H1 (cell line): ENCODE measurements around the gene TGFBI. TPM values are rescaled to one million over a fixed set of nuclear protein-coding genes. Genes with fewer than 3 reads are reported as not detected.

Experiments
- CTCF ChIA-PET: fragments of 300-600 bp; sonication (Branson Sonifier 250); formaldehyde crosslinking; loops from one replicate; lab custom pipeline; 2021; ENCODE audit not compliant: partially characterized antibody; lab: Charles Lee
- POLR2A ChIA-PET: fragments of 300-600 bp; sonication (Branson Sonifier 250); formaldehyde crosslinking; loops from one replicate; lab custom pipeline; 2021; ENCODE audit warnings: inconsistent platforms; ENCODE audit not compliant: partially characterized antibody; lab: Charles Lee
- DNase-seq, 2 experiments: peaks; one replicate each; pipeline versions ENCODE4 v3.0.0 to v3.0.0-alpha.2; 2010 to 2022; ENCODE audit warnings: low spot score in 2 of 2, low read depth in 1 of 2, mixed read lengths in 1 of 2
- FAIRE-seq: peaks from 2 replicates; lab custom pipeline; 2011; peaks lifted over from hg19 to GRCh38; lab: Jason Lieb, UNC
- H2AFZ ChIP-seq: 2 replicates; pipeline ENCODE4 v1.8.1; 2012; ENCODE audit warnings: low read length, inconsistent platforms
- H2AK5ac ChIP-seq: 2 replicates; pipeline ENCODE4 v1.6.1; 2013; ENCODE audit warnings: low read depth, low read length
- H2BK120ac ChIP-seq: replicated peaks from 2 replicates; pipeline ENCODE3; 2013; ENCODE audit warnings: low read depth, low read length, inconsistent platforms
- H2BK12ac ChIP-seq: 2 replicates; pipeline ENCODE4 v1.6.1; 2013; ENCODE audit warnings: low read depth, low read length
- H2BK15ac ChIP-seq: 2 replicates; pipeline ENCODE4 v1.6.1; 2013; ENCODE audit warnings: low read length
- H2BK20ac ChIP-seq: 2 replicates; pipeline ENCODE4 v1.6.1; 2013; ENCODE audit warnings: low read length
- H2BK5ac ChIP-seq: 2 replicates; pipeline ENCODE4 v1.6.1; 2013; ENCODE audit warnings: low read depth, low read length
- H3K14ac ChIP-seq: 2 replicates; pipeline ENCODE4 v1.6.1; 2013; ENCODE audit warnings: inconsistent platforms; ENCODE audit not compliant: insufficient read length
- H3K18ac ChIP-seq: 2 replicates; pipeline ENCODE4 v1.6.1; 2013; ENCODE audit warnings: low read length; ENCODE audit errors: extremely low read depth
- H3K23ac ChIP-seq: 2 replicates; pipeline ENCODE4 v1.6.1; 2013; ENCODE audit warnings: inconsistent platforms; ENCODE audit not compliant: insufficient read length
- H3K23me2 ChIP-seq: 2 replicates; pipeline ENCODE4 v1.6.1; 2013; ENCODE audit warnings: low read depth, low read length
- H3K27ac ChIP-seq: 2 replicates; pipeline ENCODE4 v1.6.1; 2011; ENCODE audit warnings: low read depth, low read length, inconsistent platforms
- H3K27me3 ChIP-seq, 4 experiments: replicated peaks in 1 of 4; 1 replicate in 1 of 4; 2 replicates in 3 of 4; pipeline versions ENCODE4 v1.6.1 to v1.8.1; 2011 to 2013; ENCODE audit warnings: low read length in 3 of 4, mild to moderate bottlenecking in 3 of 4, inconsistent platforms in 2 of 4, mixed read lengths in 2 of 4, moderate library complexity in 1 of 4; ENCODE audit not compliant: control insufficient read depth in 3 of 4, insufficient read depth in 3 of 4; ENCODE audit errors: extremely low read depth in 1 of 4
- H3K36me3 ChIP-seq, 4 experiments: 2 replicates each; pipeline versions ENCODE4 v1.6.1 to v1.8.1; 2011 to 2013; ENCODE audit warnings: mild to moderate bottlenecking in 4 of 4, low read length in 3 of 4, moderate library complexity in 2 of 4, control low read depth in 1 of 4, inconsistent platforms in 1 of 4; ENCODE audit not compliant: insufficient read depth in 4 of 4, control insufficient read depth in 2 of 4
- H3K4ac ChIP-seq: replicated peaks from 2 replicates; pipeline ENCODE3; 2013; ENCODE audit warnings: low read length, low read depth, mixed read lengths, inconsistent platforms; ENCODE audit not compliant: insufficient read length
- H3K4me1 ChIP-seq, 4 experiments: replicated peaks in 1 of 4; 1 replicate in 1 of 4; 2 replicates in 3 of 4; pipeline versions ENCODE4 v1.6.1 to v1.8.1; 2011 to 2013; ENCODE audit warnings: low read length in 3 of 4, inconsistent platforms in 2 of 4, mixed read lengths in 1 of 4; ENCODE audit not compliant: insufficient read depth in 4 of 4, control insufficient read depth in 3 of 4
- H3K4me2 ChIP-seq, 2 experiments: 2 replicates each; pipeline versions ENCODE4 v1.6.1 to v1.8.1; 2011 to 2013; ENCODE audit warnings: low read depth in 2 of 2, low read length in 2 of 2, control low read depth in 1 of 2, inconsistent platforms in 1 of 2, mild to moderate bottlenecking in 1 of 2; ENCODE audit not compliant: insufficient read depth in 1 of 2
- H3K4me3 ChIP-seq, 4 experiments: fragments of 200-600, 300-600 bp in 1 of 4; sonication (generic), shearing (Covaris generic), sonication (Bioruptor Twin) in 1 of 4; 2 replicates each; pipeline versions ENCODE4 v1.5.1 to v1.8.1; 2011 to 2016; ENCODE audit warnings: low read length in 4 of 4, low read depth in 3 of 4, control low read depth in 2 of 4, inconsistent platforms in 2 of 4, mild to moderate bottlenecking in 2 of 4, mixed read lengths in 1 of 4, moderate library complexity in 1 of 4; ENCODE audit not compliant: insufficient read depth in 2 of 4; ENCODE audit errors: extremely low read depth in 1 of 4
- H3K56ac ChIP-seq: replicated peaks from 2 replicates; pipeline ENCODE3; 2013; ENCODE audit warnings: low read depth, mild to moderate bottlenecking, mixed read lengths, low read length, inconsistent platforms; ENCODE audit not compliant: insufficient read length
- H3K79me1 ChIP-seq: 2 replicates; pipeline ENCODE4 v1.6.1; 2013; ENCODE audit warnings: low read depth, low read length, control low read depth
- H3K79me2 ChIP-seq, 2 experiments: 2 replicates each; pipeline versions ENCODE4 v1.6.1 to v1.8.1; 2012 to 2013; ENCODE audit warnings: low read length in 2 of 2, mild to moderate bottlenecking in 2 of 2, inconsistent platforms in 1 of 2; ENCODE audit not compliant: insufficient read depth in 2 of 2, control insufficient read depth in 1 of 2
- H3K9ac ChIP-seq, 4 experiments: replicated peaks in 1 of 4; 1 replicate in 1 of 4; 2 replicates in 3 of 4; pipeline versions ENCODE4 v1.6.1 to v1.8.1; 2011 to 2013; ENCODE audit warnings: low read depth in 3 of 4, low read length in 3 of 4, control low read depth in 2 of 4, mild to moderate bottlenecking in 2 of 4, moderate library complexity in 2 of 4, inconsistent platforms in 1 of 4; ENCODE audit errors: extremely low read depth in 1 of 4
- H3K9me3 ChIP-seq, 2 experiments: 2 replicates each; pipeline versions ENCODE4 v1.6.1 to v1.8.1; 2012 to 2013; ENCODE audit warnings: mild to moderate bottlenecking in 2 of 2, moderate library complexity in 2 of 2, control low read depth in 1 of 2, inconsistent platforms in 1 of 2, low read depth in 1 of 2, low read length in 1 of 2, mixed read lengths in 1 of 2; ENCODE audit not compliant: insufficient read depth in 2 of 2
- H4K20me1 ChIP-seq, 2 experiments: replicated peaks in 1 of 2; 2 replicates each; pipeline versions ENCODE3 to v1.8.1; 2011 to 2013; ENCODE audit warnings: inconsistent platforms in 2 of 2, low read length in 2 of 2, mild to moderate bottlenecking in 1 of 2; ENCODE audit not compliant: insufficient read depth in 2 of 2, control insufficient read depth in 1 of 2
- H4K5ac ChIP-seq: 2 replicates; pipeline ENCODE4 v1.6.1; 2013; ENCODE audit warnings: low read length, low read depth, mixed read lengths, inconsistent platforms; ENCODE audit not compliant: insufficient read length
- H4K8ac ChIP-seq: 2 replicates; pipeline ENCODE4 v1.8.0; 2013; ENCODE audit warnings: mild to moderate bottlenecking, moderate library complexity, low read length, inconsistent platforms; ENCODE audit not compliant: insufficient read depth; ENCODE audit errors: extremely low read depth
- H4K91ac ChIP-seq: replicated peaks from 2 replicates; pipeline ENCODE3; 2013; ENCODE audit warnings: low read length, mixed read lengths, inconsistent platforms; ENCODE audit not compliant: insufficient read length
- BCL11A ChIP-seq, 2 experiments: IDR thresholded peaks; one replicate each; pipeline ENCODE4 v1.6.1; 2011; ENCODE audit warnings: low read depth in 2 of 2, low read length in 2 of 2, mild to moderate bottlenecking in 2 of 2
- CREB1 ChIP-seq: IDR thresholded peaks from 2 replicates; pipeline ENCODE4 v1.6.1; 2012; ENCODE audit warnings: inconsistent platforms
- HDAC2 ChIP-seq, 2 experiments: fragments of 300-600 bp in 1 of 2; sonication (generic) in 1 of 2; IDR thresholded peaks; 2 replicates each; pipeline ENCODE4 v1.6.1; 2011 to 2012; ENCODE audit warnings: low read depth in 2 of 2, low read length in 2 of 2, mild to moderate bottlenecking in 2 of 2, moderate library complexity in 2 of 2, borderline replicate concordance in 1 of 2, inconsistent platforms in 1 of 2
- HDAC6 ChIP-seq: IDR thresholded peaks from one replicate; pipeline ENCODE4 v1.7.1; 2012; ENCODE audit warnings: low read depth, mild to moderate bottlenecking, inconsistent platforms, low read length, moderate library complexity
- JUND ChIP-seq: IDR thresholded peaks from 2 replicates; pipeline ENCODE4 v1.6.1; 2011; ENCODE audit warnings: mild to moderate bottlenecking, improper control_type of control experiment, low read length
- KDM1A ChIP-seq: fragments of 200-600, 300-600 bp; sonication (generic); IDR thresholded peaks from 2 replicates; pipeline ENCODE4 v1.7.1; 2016; ENCODE audit warnings: mild to moderate bottlenecking, low read length, borderline replicate concordance
- POLR2A ChIP-seq, 2 experiments: IDR thresholded peaks; 1 replicate in 1 of 2; 2 replicates in 1 of 2; pipeline ENCODE4 v1.6.1; 2011; ENCODE audit warnings: low read depth in 2 of 2, low read length in 2 of 2, mild to moderate bottlenecking in 2 of 2; ENCODE audit errors: control extremely low read depth in 1 of 2
- RBBP5 ChIP-seq: IDR thresholded peaks from 2 replicates; pipeline ENCODE4 v1.7.1; 2012; ENCODE audit warnings: low read depth, mild to moderate bottlenecking, inconsistent platforms, low read length, moderate library complexity, borderline replicate concordance
- SP1 ChIP-seq: IDR thresholded peaks from 2 replicates; pipeline ENCODE4 v1.6.1; 2011; ENCODE audit warnings: low read depth, low read length
- SP2 ChIP-seq: IDR thresholded peaks from 2 replicates; pipeline ENCODE4 v1.6.1; 2012; ENCODE audit warnings: mild to moderate bottlenecking, low read length, inconsistent platforms
- TAF7 ChIP-seq: optimal IDR thresholded peaks from 2 replicates; pipeline ENCODE3; 2011; ENCODE audit warnings: low read depth, mild to moderate bottlenecking, inconsistent platforms, low read length, moderate library complexity, borderline replicate concordance
- TEAD4 ChIP-seq: IDR thresholded peaks from 2 replicates; pipeline ENCODE4 v1.6.1; 2012; ENCODE audit warnings: low read depth, low read length, inconsistent platforms, mixed read lengths
- YY1 ChIP-seq: IDR thresholded peaks from 2 replicates; pipeline ENCODE4 v1.6.1; 2011; ENCODE audit warnings: low read depth, mild to moderate bottlenecking, low read length
- WGBS, 2 experiments: shearing (Covaris generic) in 1 of 2; methylation state at CpG; one replicate each; pipeline versions ENCODE4 v1.1.6 to v1.1.7; 2013 to 2015; ENCODE audit warnings: low lambda C conversion rate in 2 of 2, mixed read lengths in 2 of 2, inconsistent platforms in 1 of 2, low coverage in 1 of 2, missing lambda C conversion rate in 1 of 2; ENCODE audit not compliant: insufficient replicate concordance in 2 of 2, insufficient coverage in 1 of 2, insufficient read length in 1 of 2; ENCODE audit errors: extremely low coverage in 1 of 2, missing lambda C conversion rate in 1 of 2; 5-methylcytosine and 5-hydroxymethylcytosine counted together
- polyA plus RNA-seq, 7 experiments: library from polyadenylated mRNA; depleted of rRNA in 3 of 7; stranded (reverse) in 5 of 7; unstranded in 2 of 7; fragments of >200 nt in 5 of 7; fragments of 200-250 nt in 2 of 7; gene quantifications; 1 replicate in 5 of 7; 2 replicates in 1 of 7; 4 replicates in 1 of 7; pipeline versions ENCODE4 v1.2.1 to v1.2.3, GENCODE V29; 2011 to 2013; ENCODE audit warnings: missing spikeins in 2 of 7, mixed read lengths in 2 of 7
- total RNA-seq: library from RNA; stranded (reverse); fragmentation: NEBNext Ultra II Directional; extraction: Animal tissue kit (Norgen Biotek cat#: 25700); gene quantifications from 2 replicates; pipeline ENCODE4 v1.2.1, GENCODE V29; 2021
- TF ChIP-seq, protein P1 (sequence below): IDR thresholded peaks from 2 replicates; pipeline ENCODE4 v1.6.1; 2012; ENCODE audit warnings: inconsistent platforms
- TF ChIP-seq, protein P2 (sequence below): IDR thresholded peaks from 2 replicates; pipeline ENCODE4 v1.6.1; 2011; ENCODE audit warnings: low read length, improper control_type of control experiment

TGFBI gene
- total and polyA plus RNA-seq, 2 of the 8 experiments (the other 6 are each of a cell fraction or from before 2014, with no cell fraction given): 6.0 to 8.5 TPM

DNA sequence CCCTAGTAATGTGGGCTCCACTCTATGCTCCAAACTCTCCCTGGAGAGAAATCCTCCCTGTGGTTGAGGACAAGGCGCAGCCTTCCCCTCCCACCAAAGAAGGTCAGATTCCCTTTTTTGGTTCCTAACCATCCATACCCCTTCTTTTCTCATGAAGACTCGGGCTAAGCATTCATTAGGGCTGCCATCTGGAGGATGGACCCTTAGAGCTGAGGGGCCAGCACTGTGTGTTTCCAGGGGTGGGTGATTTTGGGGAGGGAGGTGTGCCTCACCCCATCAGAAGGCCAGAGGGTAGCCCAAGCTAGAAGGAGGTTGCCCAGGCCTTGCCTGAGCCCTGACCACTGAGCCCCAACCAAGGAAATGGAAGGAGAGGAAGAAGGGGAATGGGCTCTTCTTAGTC lies 36.8 kb downstream of the TGFBI start:
- Histone ChIP-seq H4K5ac (no peak overlapping the region), H3K79me2 (no peaks in the 10 kb centered on the region), H3K4ac (no peak overlapping the region), H2BK5ac (no peak overlapping the region), H3K56ac (no peak overlapping the region), H3K4me2 (no peak overlapping the region), H3K79me1 (no peaks in the 10 kb centered on the region), H3K9me3 (no peaks in the 10 kb centered on the region), H2BK12ac (no peak overlapping the region), H3K23me2 (no peaks in the 10 kb centered on the region), H2AK5ac (no peak overlapping the region), H3K36me3 (no peaks in the 10 kb centered on the region), H2AFZ (no peak overlapping the region), H3K4me1 (no peaks in the 10 kb centered on the region; a peak in 1 of 7 replicates), H3K18ac (no peak overlapping the region), H3K23ac (no peak overlapping the region), H4K20me1 (no peaks in the 10 kb centered on the region), H3K9ac (no peak overlapping the region), H2BK20ac (no peak overlapping the region), H3K27me3 (no peaks in the 10 kb centered on the region), H3K4me3 (no peak overlapping the region), H4K91ac (no peak overlapping the region), H2BK120ac (no peak overlapping the region), H4K8ac (no peak overlapping the region), H3K27ac (no peak overlapping the region), H3K14ac (no peak overlapping the region), H2BK15ac (no peak overlapping the region)
- 66% methylated on average over 2 of the region's 2 CpGs; no CpG with 5 or more reads in 1 of the 2 experiments for WGBS, 2 experiments
- CTCF ChIA-PET: interaction anchor here (0.9 to 8.2 kb wide), 9 partner anchors 12 to 185 kb away, joined by 3 to 98 read pairs (median 3); no protein-coding TSS in a partner anchor
- POLR2A ChIA-PET: no interaction called here
- DNase-seq: no peak
- no peak for FAIRE-seq
- TF ChIP-seq, protein P1, sequence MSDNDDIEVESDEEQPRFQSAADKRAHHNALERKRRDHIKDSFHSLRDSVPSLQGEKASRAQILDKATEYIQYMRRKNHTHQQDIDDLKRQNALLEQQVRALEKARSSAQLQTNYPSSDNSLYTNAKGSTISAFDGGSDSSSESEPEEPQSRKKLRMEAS: no peak
- TF ChIP-seq, protein P2, sequence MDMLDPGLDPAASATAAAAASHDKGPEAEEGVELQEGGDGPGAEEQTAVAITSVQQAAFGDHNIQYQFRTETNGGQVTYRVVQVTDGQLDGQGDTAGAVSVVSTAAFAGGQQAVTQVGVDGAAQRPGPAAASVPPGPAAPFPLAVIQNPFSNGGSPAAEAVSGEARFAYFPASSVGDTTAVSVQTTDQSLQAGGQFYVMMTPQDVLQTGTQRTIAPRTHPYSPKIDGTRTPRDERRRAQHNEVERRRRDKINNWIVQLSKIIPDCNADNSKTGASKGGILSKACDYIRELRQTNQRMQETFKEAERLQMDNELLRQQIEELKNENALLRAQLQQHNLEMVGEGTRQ: no peak
- TF ChIP-seq HDAC6 (no peak), SP2 (no peak), YY1 (no peak), HDAC2 (IDR thresholded peaks at IDR 0.05; ENCODE audit: borderline replicate concordance in 1 of 2, low read depth in 2 of 2, low read length in 2 of 2) (no peak), SP1 (no peak), RBBP5 (no peak), POLR2A (IDR thresholded peaks at IDR 0.05; ENCODE audit: control extremely low read depth in 1 of 2, low read depth in 2 of 2, low read length in 2 of 2) (no peak), JUND (no peak), TAF7 (no peak), KDM1A (no peak), TEAD4 (no peak), CREB1 (no peak), BCL11A (IDR thresholded peaks at IDR 0.05; ENCODE audit: low read depth in 2 of 2, low read length in 2 of 2) (no peak)
